HepG2 (cell line): ENCODE results near the gene MGST2. TPM values are rescaled to one million over a fixed set of nuclear protein-coding genes. Genes with fewer than 3 reads are reported as not detected.

Source experiments
- AKAP8 ChIP-seq: sonication (generic); formaldehyde crosslinking; IDR thresholded peaks from 2 replicates; pipeline ENCODE4 v1.5.1; 2020; ENCODE audit warnings: mild to moderate bottlenecking, missing genetic modification reagents
- ATF7 ChIP-seq, 2 experiments: fragments of 450-650 bp in 1 of 2; sonication (generic) in 1 of 2; formaldehyde crosslinking in 1 of 2; IDR thresholded peaks; 2 replicates each; pipeline versions ENCODE4 v1.4.0 to v1.6.1; 2016 to 2020; ENCODE audit warnings: antibody characterized with exemption in 1 of 2, mild to moderate bottlenecking in 1 of 2, missing genetic modification reagents in 1 of 2
- ATRX ChIP-seq: sonication (generic); formaldehyde crosslinking; IDR thresholded peaks from 2 replicates; pipeline ENCODE4 v1.4.0; 2020; ENCODE audit warnings: missing genetic modification reagents, borderline replicate concordance
- CCAR2 ChIP-seq: fragments of 200-400 bp; formaldehyde crosslinking; optimal IDR thresholded peaks from 2 replicates; pipeline ENCODE3; 2018; ENCODE audit warnings: low read depth, mild to moderate bottlenecking, low read length, moderate library complexity
- DNMT1 ChIP-seq: sonication (generic); formaldehyde crosslinking; IDR thresholded peaks from 2 replicates; pipeline ENCODE4 v1.5.1; 2020; ENCODE audit warnings: mild to moderate bottlenecking, missing genetic modification reagents
- FUBP1 ChIP-seq: sonication (generic); formaldehyde crosslinking; IDR thresholded peaks from 2 replicates; pipeline ENCODE4 v1.5.1; 2020; ENCODE audit warnings: missing genetic modification reagents, mild to moderate bottlenecking, borderline replicate concordance
- HNF1B ChIP-seq: sonication (generic); formaldehyde crosslinking; IDR thresholded peaks from 2 replicates; pipeline ENCODE4 v1.5.1; 2020; ENCODE audit warnings: mild to moderate bottlenecking, moderate library complexity, missing genetic modification reagents
- PHF8 ChIP-seq: sonication (generic); formaldehyde crosslinking; IDR thresholded peaks from 2 replicates; pipeline ENCODE4 v1.5.0; 2020; ENCODE audit warnings: missing genetic modification reagents
- SMAD9 ChIP-seq: sonication (generic); formaldehyde crosslinking; IDR thresholded peaks from 2 replicates; pipeline ENCODE4 v1.5.1; 2020; ENCODE audit warnings: mild to moderate bottlenecking, missing genetic modification reagents
- SNAPC2 ChIP-seq: sonication (generic); formaldehyde crosslinking; IDR thresholded peaks from 2 replicates; pipeline ENCODE4 v1.8.1; 2022; ENCODE audit warnings: mild to moderate bottlenecking, missing genetic modification reagents
- ZBTB3 ChIP-seq: sonication (generic); formaldehyde crosslinking; IDR thresholded peaks from 2 replicates; pipeline ENCODE4 v1.4.0; 2020; ENCODE audit warnings: low read depth, mild to moderate bottlenecking, moderate library complexity, missing genetic modification reagents, borderline replicate concordance
- ZBTB40 ChIP-seq, 2 experiments: fragments of 450-650 bp in 1 of 2; sonication (generic) in 1 of 2; formaldehyde crosslinking in 1 of 2; IDR thresholded peaks; 2 replicates each; pipeline versions ENCODE4 v1.6.1 to v1.8.0; 2016 to 2022; ENCODE audit warnings: antibody characterized with exemption in 1 of 2, mild to moderate bottlenecking in 1 of 2, missing genetic modification reagents in 1 of 2
- ZMAT3 ChIP-seq: sonication (generic); formaldehyde crosslinking; conservative IDR thresholded peaks from 2 replicates; pipeline ENCODE4 v1.7.0; 2021; ENCODE audit warnings: missing genetic modification reagents
- ZNF251 ChIP-seq: sonication (generic); formaldehyde crosslinking; IDR thresholded peaks from 2 replicates; pipeline ENCODE4 v1.9.0; 2021; ENCODE audit warnings: mild to moderate bottlenecking, missing genetic modification reagents
- ZNF572 ChIP-seq: sonication (generic); formaldehyde crosslinking; IDR thresholded peaks from 2 replicates; pipeline ENCODE4 v1.5.1; 2020; ENCODE audit warnings: mild to moderate bottlenecking, missing genetic modification reagents
- ZSCAN9 ChIP-seq: IDR thresholded peaks from 2 replicates; pipeline ENCODE4 v1.6.1; 2016; ENCODE audit warnings: borderline replicate concordance
- polyA plus RNA-seq, 8 experiments: library from polyadenylated mRNA; depleted of rRNA in 3 of 8; stranded (reverse) in 7 of 8; unstranded in 1 of 8; fragments of >200 nt; fragmentation: Illumina TruSeq in 4 of 8; extraction: Trizol in 4 of 8; gene quantifications; 2 replicates each; pipeline versions ENCODE4 v1.2.1 to v1.2.3, GENCODE V29; 2011 to 2016; ENCODE audit warnings: low read depth in 4 of 8, missing spikeins in 1 of 8, mixed read lengths in 1 of 8; ENCODE audit not compliant: insufficient read depth in 1 of 8
- total RNA-seq, 5 experiments: library from RNA; depleted of rRNA; stranded (reverse); fragments of >200 nt; fragmentation: Illumina TruSeq; extraction: Trizol; gene quantifications; 2 replicates each; pipeline ENCODE4 v1.2.3, GENCODE V29; 2016; ENCODE audit warnings: low read depth in 1 of 5

Gene MGST2
- total and polyA plus RNA-seq, 2 of the 13 experiments (the other 11 are each of a cell fraction or from before 2014, with no cell fraction given): 205 to 416 TPM

- TF ChIP-seq ZBTB40 (IDR thresholded peaks at IDR 0.05) (no peak), ZBTB40 (CRISPR knock-in tag; IDR thresholded peaks at IDR 0.05) (no peak), HNF1B (CRISPR knock-in tag) (no peak), FUBP1 (CRISPR knock-in tag) (no peak), CCAR2 (no peak), ZNF572 (CRISPR knock-in tag) (0 out of 2 replicates have a peak, but pooled peaks have one; percentile 21), SNAPC2 (CRISPR knock-in tag) (no peak), ATF7 (IDR thresholded peaks at IDR 0.05) (no peak), ATF7 (CRISPR knock-in tag; IDR thresholded peaks at IDR 0.05) (no peak), ATRX (CRISPR knock-in tag) (no peak), PHF8 (CRISPR knock-in tag) (no peak), SMAD9 (CRISPR knock-in tag) (no peak), DNMT1 (CRISPR knock-in tag) (no peak), ZMAT3 (no peak), ZNF251 (CRISPR knock-in tag) (no peak), ZSCAN9 (CRISPR knock-in tag) (no peak), ZBTB3 (CRISPR knock-in tag) (no peak), AKAP8 (CRISPR knock-in tag) (peak; percentile 29; the same call in 1 of the 2 replicates)
Observed at GRCh38 chr4:139719381-139720101, 53.9 kb downstream of the MGST2 start (continued).
